Measurements from ENCODE around the gene F3.

Gene F3

DNA sequence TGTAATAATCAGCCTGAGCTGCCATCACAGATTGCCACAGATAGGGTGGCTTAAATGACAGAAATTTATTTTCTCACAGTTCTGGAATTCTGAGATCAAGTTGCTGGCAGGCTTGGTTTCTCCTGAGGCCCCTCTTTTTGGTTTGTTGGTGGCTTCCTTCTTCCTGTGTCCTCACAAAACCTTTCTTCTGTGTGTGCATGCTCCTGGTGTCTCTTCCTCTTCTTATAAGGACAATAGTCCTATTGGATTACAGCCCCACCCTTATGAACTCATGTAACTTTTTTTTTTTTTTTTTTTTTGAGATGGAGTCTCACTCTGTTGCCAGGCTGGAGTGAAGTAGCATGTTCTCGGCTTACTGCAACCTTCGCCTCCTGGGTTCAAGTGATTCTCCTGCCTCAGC lies 41.0 kb upstream of the F3 start:
- no peak overlapping the region for H3K4me2 ChIP-seq (ENCODE audit: insufficient read depth, low read length, poor library complexity, severe bottlenecking)
- H2AK5ac ChIP-seq (ENCODE audit: low read depth, low read length), result no peak overlapping the region
- no peak for DNase-seq (ENCODE audit: low spot score)
- peaks cover 2 to 34% of the 10 kb centered on the region in 2 donors for H3K9me3 ChIP-seq (replicated peaks in 1 of 2; ENCODE audit: control insufficient read depth in 2 of 2, insufficient read depth in 1 of 2, low read depth in 1 of 2, low read length in 2 of 2)
- peaks cover 3 to 4% of the 10 kb centered on the region in 2 donors for H3K4me1 ChIP-seq (ENCODE audit: control insufficient read depth in 2 of 2, insufficient read depth in 1 of 2, low read depth in 1 of 2, low read length in 2 of 2)
- H3K27me3 ChIP-seq (ENCODE audit: control insufficient read depth in 3 of 3, insufficient read depth in 3 of 3, low read depth in 1 of 3, low read length in 3 of 3), result no peaks in the 10 kb centered on the region
- no peak overlapping the region for H3K4ac ChIP-seq (ENCODE audit: low read length)
- no peaks in the 10 kb centered on the region for H3K36me3 ChIP-seq (replicated peaks in 1 of 2; ENCODE audit: control insufficient read depth in 2 of 2, insufficient read depth in 2 of 2, low read length in 2 of 2)
- H2BK5ac ChIP-seq (ENCODE audit: low read length), result no peak overlapping the region
- no peak overlapping the region for H3K14ac ChIP-seq (ENCODE audit: low read length)
- H2AFZ ChIP-seq (ENCODE audit: low read length), result no peak overlapping the region
- H3K18ac ChIP-seq (ENCODE audit: low read length), result no peak overlapping the region
- H3K23ac ChIP-seq (ENCODE audit: low read depth, low read length, poor library complexity), result no peak overlapping the region
- no peak overlapping the region for H2BK12ac ChIP-seq (ENCODE audit: low read length)
- no CpG with 5 or more reads among the region's 2 CpGs for WGBS, 2 donors (ENCODE audit: extremely low coverage in 2 of 2, insufficient read length in 2 of 2, insufficient replicate concordance in 1 of 2)
- no peak overlapping the region for H2BK120ac ChIP-seq (ENCODE audit: low read depth, low read length)
- H3K9ac ChIP-seq (ENCODE audit: low read depth, low read length, poor library complexity), result no peak overlapping the region
- H3K27ac ChIP-seq (replicated peaks; ENCODE audit: low read length), result no peak overlapping the region
- no peak overlapping the region for H4K8ac ChIP-seq (ENCODE audit: low read depth, low read length)
- H2BK15ac ChIP-seq (ENCODE audit: low read length), result no peak overlapping the region
- no peaks in the 10 kb centered on the region for H3K79me1 ChIP-seq (ENCODE audit: low read depth, low read length)
- H4K91ac ChIP-seq (ENCODE audit: low read depth, low read length, poor library complexity), result no peak overlapping the region
- H3K4me3 ChIP-seq (ENCODE audit: low read length in 2 of 2), result no peak overlapping the region

DNA sequence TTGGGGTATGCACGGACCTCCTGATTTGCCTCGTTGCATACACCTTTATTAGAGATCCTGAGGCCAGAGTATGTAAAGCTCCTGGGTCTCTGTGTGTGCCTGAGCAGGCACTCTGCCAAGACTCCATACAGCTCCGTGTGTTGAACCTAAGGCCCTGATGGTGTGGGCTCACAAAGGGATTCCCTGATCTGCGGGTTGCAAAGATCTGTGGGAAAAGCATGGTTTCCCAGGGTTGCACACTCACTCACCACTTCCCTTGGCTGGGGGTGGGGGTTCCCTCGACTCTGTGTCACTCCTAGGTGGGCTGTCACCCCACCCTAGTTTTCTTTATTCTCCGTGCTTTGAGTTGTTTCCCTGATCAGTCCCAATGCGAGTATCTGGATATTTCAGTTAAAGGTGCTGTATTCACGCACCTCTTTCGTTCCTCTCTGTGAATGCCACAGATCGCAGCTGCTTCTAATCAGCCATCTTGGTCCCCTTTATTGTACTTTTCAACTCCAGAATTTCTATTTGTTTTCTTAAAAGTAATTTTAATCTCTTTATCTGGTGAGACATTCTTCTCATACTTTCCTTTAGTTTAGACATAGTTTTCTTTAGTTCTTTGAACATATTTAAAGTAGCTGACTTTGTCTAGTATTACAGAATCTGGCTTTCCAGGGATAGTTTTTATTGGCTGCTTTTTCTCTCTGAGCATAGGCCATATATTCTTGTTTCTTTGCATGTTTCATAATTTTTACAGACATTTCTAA lies 39.0 kb upstream of the F3 start:
- no peak overlapping the region for H4K8ac ChIP-seq (ENCODE audit: low read depth, low read length)
- H2BK12ac ChIP-seq (ENCODE audit: low read length), result no peak overlapping the region
- H2BK120ac ChIP-seq (ENCODE audit: low read depth, low read length), result no peak overlapping the region
- H3K4me1 ChIP-seq (ENCODE audit: control insufficient read depth in 2 of 2, insufficient read depth in 1 of 2, low read depth in 1 of 2, low read length in 2 of 2), result peaks cover 3 to 4% of the 10 kb centered on the region in 2 donors
- H2BK15ac ChIP-seq (ENCODE audit: low read length), result peak overlapping the region; percentile 33
- H3K9me3 ChIP-seq (replicated peaks in 1 of 2; ENCODE audit: control insufficient read depth in 2 of 2, insufficient read depth in 1 of 2, low read depth in 1 of 2, low read length in 2 of 2), result peaks cover 2 to 39% of the 10 kb centered on the region in 2 donors
- H4K91ac ChIP-seq (ENCODE audit: low read depth, low read length, poor library complexity), result no peak overlapping the region
- H2BK5ac ChIP-seq (ENCODE audit: low read length), result no peak overlapping the region
- DNase-seq (ENCODE audit: low spot score), result no peak
- no peak overlapping the region for H3K27ac ChIP-seq (replicated peaks; ENCODE audit: low read length)
- no peak overlapping the region for H3K4ac ChIP-seq (ENCODE audit: low read length)
- H3K14ac ChIP-seq (ENCODE audit: low read length), result no peak overlapping the region
- H3K18ac ChIP-seq (ENCODE audit: low read length), result peak overlapping the region; percentile 11
- WGBS, 2 donors (ENCODE audit: extremely low coverage in 2 of 2, insufficient read length in 2 of 2, insufficient replicate concordance in 1 of 2), result no CpG with 5 or more reads among the region's 10 CpGs
- H2AK5ac ChIP-seq (ENCODE audit: low read depth, low read length), result no peak overlapping the region
- peak overlapping the region; percentile 80 for H2AFZ ChIP-seq (ENCODE audit: low read length)
- H3K4me3 ChIP-seq (ENCODE audit: low read length in 2 of 2), result no peak overlapping the region
- H3K27me3 ChIP-seq (ENCODE audit: control insufficient read depth in 3 of 3, insufficient read depth in 3 of 3, low read depth in 1 of 3, low read length in 3 of 3), result no peaks in the 10 kb centered on the region
- H3K9ac ChIP-seq (ENCODE audit: low read depth, low read length, poor library complexity), result no peak overlapping the region
- no peaks in the 10 kb centered on the region for H3K36me3 ChIP-seq (replicated peaks in 1 of 2; ENCODE audit: control insufficient read depth in 2 of 2, insufficient read depth in 2 of 2, low read length in 2 of 2)
- no peak overlapping the region for H3K4me2 ChIP-seq (ENCODE audit: insufficient read depth, low read length, poor library complexity, severe bottlenecking)
- no peaks in the 10 kb centered on the region for H3K79me1 ChIP-seq (ENCODE audit: low read depth, low read length)
- H3K23ac ChIP-seq (ENCODE audit: low read depth, low read length, poor library complexity), result no peak overlapping the region

DNA sequence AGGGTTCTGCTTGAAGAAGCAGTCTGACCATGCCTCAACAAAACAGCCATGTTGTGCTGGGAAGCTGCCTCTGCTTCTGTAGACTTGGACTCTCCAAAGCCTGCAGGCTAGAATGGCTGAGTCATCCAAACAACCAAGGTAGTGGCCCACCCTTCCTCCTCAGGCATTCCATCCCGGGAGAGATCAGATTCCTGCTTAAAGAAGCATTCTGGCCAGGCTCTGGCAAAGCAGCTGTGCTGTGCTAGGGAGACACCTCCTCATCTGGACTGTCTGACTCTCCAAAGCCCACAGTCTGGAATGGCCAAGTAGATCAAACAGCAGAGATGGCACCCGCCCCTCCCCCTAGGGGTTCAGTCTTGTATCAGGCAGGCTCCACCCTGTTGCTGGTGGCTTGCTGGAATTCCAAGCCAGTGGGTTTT lies 38.3 kb upstream of the F3 start:
- Histone ChIP-seq H3K36me3 (replicated peaks in 1 of 2; ENCODE audit: control insufficient read depth in 2 of 2, insufficient read depth in 2 of 2, low read length in 2 of 2) (no peaks in the 10 kb centered on the region), H3K18ac (ENCODE audit: low read length) (no peak overlapping the region), H2AFZ (ENCODE audit: low read length) (peak overlapping the region; percentile 80), H3K4me1 (ENCODE audit: control insufficient read depth in 2 of 2, insufficient read depth in 1 of 2, low read depth in 1 of 2, low read length in 2 of 2) (peaks cover 3 to 4% of the 10 kb centered on the region in 2 donors), H3K9me3 (replicated peaks in 1 of 2; ENCODE audit: control insufficient read depth in 2 of 2, insufficient read depth in 1 of 2, low read depth in 1 of 2, low read length in 2 of 2) (peaks cover 2 to 42% of the 10 kb centered on the region in 2 donors), H2BK15ac (ENCODE audit: low read length) (peak overlapping the region; percentile 33), H2BK12ac (ENCODE audit: low read length) (no peak overlapping the region), H2AK5ac (ENCODE audit: low read depth, low read length) (no peak overlapping the region), H3K4me2 (ENCODE audit: insufficient read depth, low read length, poor library complexity, severe bottlenecking) (no peak overlapping the region), H3K27ac (replicated peaks; ENCODE audit: low read length) (no peak overlapping the region), H3K79me1 (ENCODE audit: low read depth, low read length) (no peaks in the 10 kb centered on the region), H2BK120ac (ENCODE audit: low read depth, low read length) (no peak overlapping the region), H3K14ac (ENCODE audit: low read length) (no peak overlapping the region), H3K4me3 (ENCODE audit: low read length in 2 of 2) (no peak overlapping the region), H4K91ac (ENCODE audit: low read depth, low read length, poor library complexity) (no peak overlapping the region), H2BK5ac (ENCODE audit: low read length) (no peak overlapping the region), H3K9ac (ENCODE audit: low read depth, low read length, poor library complexity) (no peak overlapping the region), H3K27me3 (ENCODE audit: control insufficient read depth in 3 of 3, insufficient read depth in 3 of 3, low read depth in 1 of 3, low read length in 3 of 3) (no peaks in the 10 kb centered on the region), H3K4ac (ENCODE audit: low read length) (no peak overlapping the region), H3K23ac (ENCODE audit: low read depth, low read length, poor library complexity) (no peak overlapping the region), H4K8ac (ENCODE audit: low read depth, low read length) (peak overlapping the region; percentile 0)
- WGBS, 2 donors (ENCODE audit: extremely low coverage in 2 of 2, insufficient read length in 2 of 2, insufficient replicate concordance in 1 of 2), result no CpG with 5 or more reads among the region's 2 CpGs
- DNase-seq (ENCODE audit: low spot score), result no peak

DNA sequence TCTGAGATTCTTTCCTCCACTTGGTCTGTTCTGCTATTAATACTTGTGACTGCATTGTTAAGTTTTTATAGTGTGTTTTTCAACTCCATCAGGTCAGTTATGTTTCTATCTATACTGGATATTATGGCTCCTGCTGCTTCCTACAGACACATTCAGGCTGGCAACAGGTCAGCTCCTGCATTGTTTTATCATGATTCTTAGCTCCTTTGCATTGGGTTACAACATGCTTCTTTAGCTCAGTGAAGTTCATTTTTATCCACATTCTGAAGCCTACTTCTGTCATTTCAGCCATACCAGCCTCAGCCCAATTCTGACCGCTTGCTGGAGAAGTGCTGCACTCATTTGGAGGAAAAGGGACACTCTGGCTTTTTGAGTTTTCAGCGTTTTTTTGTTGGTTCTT lies 37.3 kb upstream of the F3 start:
- Histone ChIP-seq H2BK5ac (ENCODE audit: low read length) (no peak overlapping the region), H2BK12ac (ENCODE audit: low read length) (no peak overlapping the region), H3K27me3 (ENCODE audit: control insufficient read depth in 3 of 3, insufficient read depth in 3 of 3, low read depth in 1 of 3, low read length in 3 of 3) (no peaks in the 10 kb centered on the region), H3K79me1 (ENCODE audit: low read depth, low read length) (no peaks in the 10 kb centered on the region), H2AK5ac (ENCODE audit: low read depth, low read length) (no peak overlapping the region), H2AFZ (ENCODE audit: low read length) (peak overlapping the region; percentile 13), H3K27ac (replicated peaks; ENCODE audit: low read length) (no peak overlapping the region), H3K9me3 (replicated peaks in 1 of 2; ENCODE audit: control insufficient read depth in 2 of 2, insufficient read depth in 1 of 2, low read depth in 1 of 2, low read length in 2 of 2) (peaks cover 2 to 41% of the 10 kb centered on the region in 2 donors), H4K91ac (ENCODE audit: low read depth, low read length, poor library complexity) (no peak overlapping the region), H3K4me2 (ENCODE audit: insufficient read depth, low read length, poor library complexity, severe bottlenecking) (no peak overlapping the region), H4K8ac (ENCODE audit: low read depth, low read length) (no peak overlapping the region), H2BK15ac (ENCODE audit: low read length) (no peak overlapping the region), H3K4ac (ENCODE audit: low read length) (no peak overlapping the region), H3K4me1 (ENCODE audit: control insufficient read depth in 2 of 2, insufficient read depth in 1 of 2, low read depth in 1 of 2, low read length in 2 of 2) (peaks cover 3 to 4% of the 10 kb centered on the region in 2 donors), H3K23ac (ENCODE audit: low read depth, low read length, poor library complexity) (no peak overlapping the region), H2BK120ac (ENCODE audit: low read depth, low read length) (no peak overlapping the region), H3K4me3 (ENCODE audit: low read length in 2 of 2) (no peak overlapping the region), H3K9ac (ENCODE audit: low read depth, low read length, poor library complexity) (no peak overlapping the region), H3K14ac (ENCODE audit: low read length) (no peak overlapping the region), H3K18ac (ENCODE audit: low read length) (no peak overlapping the region), H3K36me3 (replicated peaks in 1 of 2; ENCODE audit: control insufficient read depth in 2 of 2, insufficient read depth in 2 of 2, low read length in 2 of 2) (no peaks in the 10 kb centered on the region)
- WGBS, 2 donors (ENCODE audit: extremely low coverage in 2 of 2, insufficient read length in 2 of 2, insufficient replicate concordance in 1 of 2), result no CpG with 5 or more reads among the region's 2 CpGs
- no peak for DNase-seq (ENCODE audit: low spot score)

All from neuronal stem cell (in vitro differentiated cells).